ENCODE data around the gene IL17RC.
A peak's percentile ranks its signal among the peaks of the same experiment; 100 is the strongest.

DNA sequence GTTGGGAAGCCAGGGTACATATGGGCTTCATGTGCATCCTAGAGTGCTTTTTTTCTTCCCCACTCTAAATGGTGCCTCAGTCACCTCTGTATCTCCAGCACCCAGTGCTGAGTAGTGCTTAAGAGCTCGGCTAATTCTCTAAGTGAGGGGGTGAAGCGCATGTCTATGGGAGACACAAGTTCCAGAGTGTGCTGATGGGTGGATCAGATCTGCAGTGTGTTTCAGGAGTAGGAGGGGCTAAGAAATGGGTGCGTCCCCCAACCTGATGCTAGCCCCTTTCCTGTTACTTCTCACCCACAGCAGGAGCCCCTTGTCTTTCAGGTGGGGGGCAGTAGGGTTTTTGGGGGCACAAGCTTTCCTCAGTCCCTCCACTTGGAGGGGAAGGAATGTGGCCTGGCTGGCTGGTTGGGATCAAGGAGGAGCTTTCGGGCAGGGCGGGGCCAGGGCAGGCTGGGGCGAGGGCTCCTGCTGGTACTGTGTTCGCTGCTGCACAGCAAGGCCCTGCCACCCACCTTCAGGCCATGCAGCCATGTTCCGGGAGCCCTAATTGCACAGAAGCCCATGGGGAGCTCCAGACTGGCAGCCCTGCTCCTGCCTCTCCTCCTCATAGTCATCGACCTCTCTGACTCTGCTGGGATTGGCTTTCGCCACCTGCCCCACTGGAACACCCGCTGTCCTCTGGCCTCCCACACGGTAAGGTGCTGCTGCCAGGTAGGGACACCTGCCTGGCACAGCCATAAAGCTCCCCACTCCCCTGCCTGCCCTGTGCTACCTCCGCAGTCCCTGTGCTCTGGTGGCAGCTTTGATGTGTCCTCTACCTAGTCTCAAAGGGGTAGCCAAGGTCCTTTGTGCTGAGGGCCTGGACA lies 14.3 kb upstream of the IL17RC start, which contains the start of gene IL17RE:
- TF ChIP-seq EZH2 (IDR thresholded peaks at IDR 0.05), result no peak
- TF ChIP-seq, protein P1, sequence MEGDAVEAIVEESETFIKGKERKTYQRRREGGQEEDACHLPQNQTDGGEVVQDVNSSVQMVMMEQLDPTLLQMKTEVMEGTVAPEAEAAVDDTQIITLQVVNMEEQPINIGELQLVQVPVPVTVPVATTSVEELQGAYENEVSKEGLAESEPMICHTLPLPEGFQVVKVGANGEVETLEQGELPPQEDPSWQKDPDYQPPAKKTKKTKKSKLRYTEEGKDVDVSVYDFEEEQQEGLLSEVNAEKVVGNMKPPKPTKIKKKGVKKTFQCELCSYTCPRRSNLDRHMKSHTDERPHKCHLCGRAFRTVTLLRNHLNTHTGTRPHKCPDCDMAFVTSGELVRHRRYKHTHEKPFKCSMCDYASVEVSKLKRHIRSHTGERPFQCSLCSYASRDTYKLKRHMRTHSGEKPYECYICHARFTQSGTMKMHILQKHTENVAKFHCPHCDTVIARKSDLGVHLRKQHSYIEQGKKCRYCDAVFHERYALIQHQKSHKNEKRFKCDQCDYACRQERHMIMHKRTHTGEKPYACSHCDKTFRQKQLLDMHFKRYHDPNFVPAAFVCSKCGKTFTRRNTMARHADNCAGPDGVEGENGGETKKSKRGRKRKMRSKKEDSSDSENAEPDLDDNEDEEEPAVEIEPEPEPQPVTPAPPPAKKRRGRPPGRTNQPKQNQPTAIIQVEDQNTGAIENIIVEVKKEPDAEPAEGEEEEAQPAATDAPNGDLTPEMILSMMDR (IDR thresholded peaks at IDR 0.05 in 2 of 3, conservative IDR thresholded peaks at IDR 0.05 in 1 of 3; ENCODE audit: borderline replicate concordance in 1 of 3, insufficient read depth in 1 of 3, low read depth in 2 of 3, low read length in 2 of 3), result no peak
- TF ChIP-seq SP1 (IDR thresholded peaks at IDR 0.05; ENCODE audit: low read depth), result no peak
- TF ChIP-seq, protein P2, sequence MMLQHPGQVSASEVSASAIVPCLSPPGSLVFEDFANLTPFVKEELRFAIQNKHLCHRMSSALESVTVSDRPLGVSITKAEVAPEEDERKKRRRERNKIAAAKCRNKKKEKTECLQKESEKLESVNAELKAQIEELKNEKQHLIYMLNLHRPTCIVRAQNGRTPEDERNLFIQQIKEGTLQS (IDR thresholded peaks at IDR 0.05), result no peak
- TF ChIP-seq POLR2AphosphoS5 (IDR thresholded peaks at IDR 0.05; ENCODE audit: low read depth, low read length), result peak; percentile 73
- TF ChIP-seq ELF1 (IDR thresholded peaks at IDR 0.05; ENCODE audit: borderline replicate concordance, low read depth), result no peak
- no peak for TF ChIP-seq ZNF274 (IDR thresholded peaks at IDR 0.05; ENCODE audit: low read depth, low read length)
- no peak for TF ChIP-seq POLR2A (IDR thresholded peaks at IDR 0.05; ENCODE audit: borderline replicate concordance, extremely low read depth, insufficient read depth, insufficient read length)
